Smooth muscle cell (in vitro differentiated cells): Measurements from ENCODE around the gene NLGN1. TPM values are rescaled to one million over a fixed set of nuclear protein-coding genes. Genes with fewer than 3 reads are reported as not detected.

Experiments used
- DNase-seq: peaks from one replicate; lab custom pipeline; 2025; ENCODE audit not compliant: unreplicated experiment; lab: John Stamatoyannopoulos, UW
- H2AFZ ChIP-seq: fragments of 200-600 bp; sonication (generic); 2 replicates; pipeline ENCODE4 v1.6.0; 2016; ENCODE audit warnings: antibody characterized with exemption, low read depth, mild to moderate bottlenecking
- H3F3A ChIP-seq: fragments of 200-600 bp; sonication (generic); 2 replicates; pipeline ENCODE4 v1.6.0; 2017; ENCODE audit warnings: antibody characterized with exemption, low read depth
- H3K27ac ChIP-seq: fragments of 200-600 bp; sonication (generic); 2 replicates; pipeline ENCODE4 v1.5.1; 2016; ENCODE audit warnings: low read depth, mild to moderate bottlenecking
- H3K27me3 ChIP-seq: fragments of 200-600 bp; sonication (generic); 2 replicates; pipeline ENCODE4 v1.6.1; 2016; ENCODE audit warnings: low read depth, mild to moderate bottlenecking
- H3K36me3 ChIP-seq: fragments of 200-600 bp; sonication (generic); 2 replicates; pipeline ENCODE4 v1.5.1; 2016; ENCODE audit warnings: low read depth
- H3K4me1 ChIP-seq: fragments of 200-600 bp; sonication (generic); 2 replicates; pipeline ENCODE4 v1.5.1; 2016; ENCODE audit warnings: low read depth
- H3K4me2 ChIP-seq: fragments of 200-600 bp; sonication (generic); 2 replicates; pipeline ENCODE4 v1.6.0; 2016; ENCODE audit warnings: mild to moderate bottlenecking
- H3K4me3 ChIP-seq: fragments of 200-600 bp; sonication (generic); 2 replicates; pipeline ENCODE4 v1.5.1; 2016; ENCODE audit warnings: mild to moderate bottlenecking
- H3K79me2 ChIP-seq: fragments of 200-600 bp; sonication (generic); 2 replicates; pipeline ENCODE4 v1.6.0; 2016; ENCODE audit warnings: low read depth, mild to moderate bottlenecking
- H3K9ac ChIP-seq: fragments of 200-600 bp; sonication (generic); 2 replicates; pipeline ENCODE4 v1.6.0; 2016; ENCODE audit warnings: low read depth
- H3K9me3 ChIP-seq: fragments of 200-600 bp; sonication (generic); replicated peaks from 2 replicates; pipeline ENCODE4 v1.5.1; 2016; ENCODE audit warnings: low read depth
- H4K20me1 ChIP-seq: fragments of 200-600 bp; sonication (generic); 2 replicates; pipeline ENCODE4 v1.6.0; 2016; ENCODE audit warnings: low read depth
- CTCF ChIP-seq: fragments of 200-600 bp; sonication (generic); IDR thresholded peaks from 2 replicates; pipeline ENCODE4 v1.5.1; 2017; ENCODE audit warnings: borderline replicate concordance, mild to moderate bottlenecking, antibody characterized with exemption; ENCODE audit not compliant: insufficient read depth, poor library complexity, severe bottlenecking
- WGBS: methylation state at CpG from one replicate; pipeline ENCODE4 v1.1.7; 2016; ENCODE audit warnings: low lambda C conversion rate; 5-methylcytosine and 5-hydroxymethylcytosine counted together
- polyA plus RNA-seq: library from polyadenylated mRNA; unstranded; fragments of >200 nt; fragmentation: Nextera tagmentation; extraction: Ambion mirVana; gene quantifications from 2 replicates; pipeline ENCODE4 v1.2.1, GENCODE V29; 2016
- total RNA-seq: library from RNA; depleted of rRNA; stranded (reverse); fragments of >200 nt; gene quantifications from 2 replicates; pipeline ENCODE4 v1.2.3, GENCODE V29; 2014

Gene NLGN1
- total and polyA plus RNA-seq, 2 experiments from 2014 or later = 0.04 TPM; not detected in 1

GRCh38 chr3:173945170-173945569 lies 547.6 kb downstream of the NLGN1 start:
- no peak overlapping the region for H3K27ac ChIP-seq
- no peaks in the 10 kb centered on the region for H3K27me3 ChIP-seq
- H3K79me2 ChIP-seq = no peaks in the 10 kb centered on the region
- no peaks in the 10 kb centered on the region for H3K9me3 ChIP-seq
- H3F3A ChIP-seq = no peaks in the 10 kb centered on the region
- WGBS = 74% methylated on average over 1 of the region's 1 CpG
- TF ChIP-seq CTCF = no peak
- H3K36me3 ChIP-seq = no peaks in the 10 kb centered on the region
- H3K4me2 ChIP-seq = no peak overlapping the region
- no peak for DNase-seq
- H4K20me1 ChIP-seq = no peaks in the 10 kb centered on the region
- H3K4me3 ChIP-seq = no peak overlapping the region
- no peak overlapping the region for H2AFZ ChIP-seq
- no peak overlapping the region for H3K9ac ChIP-seq
- H3K4me1 ChIP-seq = peaks cover 5% of the 10 kb centered on the region

GRCh38 chr3:173945806-173946205 lies 548.3 kb downstream of the NLGN1 start:
- Histone ChIP-seq H3K4me3 (no peak overlapping the region), H2AFZ (no peak overlapping the region), H3K9ac (no peak overlapping the region), H3F3A (no peaks in the 10 kb centered on the region), H3K4me2 (no peak overlapping the region), H3K36me3 (no peaks in the 10 kb centered on the region), H3K4me1 (peaks cover 5% of the 10 kb centered on the region), H4K20me1 (no peaks in the 10 kb centered on the region), H3K9me3 (no peaks in the 10 kb centered on the region), H3K27me3 (no peaks in the 10 kb centered on the region), H3K79me2 (no peaks in the 10 kb centered on the region), H3K27ac (no peak overlapping the region)
- DNase-seq = no peak
- WGBS = 89% methylated on average over 1 of the region's 1 CpG
- no peak for TF ChIP-seq CTCF

GRCh38 chr3:173954647-173955046 lies 557.1 kb downstream of the NLGN1 start:
- no peaks in the 10 kb centered on the region for H3K4me1 ChIP-seq
- TF ChIP-seq CTCF = no peak
- H3K27me3 ChIP-seq = no peaks in the 10 kb centered on the region
- DNase-seq = no peak
- WGBS = 90% methylated on average over 2 of the region's 2 CpGs
- no peaks in the 10 kb centered on the region for H3K9me3 ChIP-seq
- H3K4me3 ChIP-seq = no peak overlapping the region
- no peak overlapping the region for H3K9ac ChIP-seq
- no peaks in the 10 kb centered on the region for H3K36me3 ChIP-seq
- H3K79me2 ChIP-seq = no peaks in the 10 kb centered on the region
- no peak overlapping the region for H3K4me2 ChIP-seq
- no peak overlapping the region for H3K27ac ChIP-seq
- H2AFZ ChIP-seq = no peak overlapping the region
- no peaks in the 10 kb centered on the region for H3F3A ChIP-seq
- H4K20me1 ChIP-seq = no peaks in the 10 kb centered on the region

- H2AFZ ChIP-seq = no peak overlapping the region
- no peaks in the 10 kb centered on the region for H3K9me3 ChIP-seq
- H3K27me3 ChIP-seq = no peaks in the 10 kb centered on the region
- H3K4me2 ChIP-seq = no peak overlapping the region
- no peak for DNase-seq
- TF ChIP-seq CTCF = no peak
- H3K4me3 ChIP-seq = no peak overlapping the region
- no peaks in the 10 kb centered on the region for H4K20me1 ChIP-seq
- H3K36me3 ChIP-seq = no peaks in the 10 kb centered on the region
- H3K27ac ChIP-seq = no peak overlapping the region
- H3K79me2 ChIP-seq = no peaks in the 10 kb centered on the region
- no peaks in the 10 kb centered on the region for H3K4me1 ChIP-seq
- WGBS = 97% methylated on average over 4 of the region's 4 CpGs
- no peak overlapping the region for H3K9ac ChIP-seq
- H3F3A ChIP-seq = no peaks in the 10 kb centered on the region
Observed at GRCh38 chr3:173957646-173958045, 560.1 kb downstream of the NLGN1 start.
